OCI-M2 (cell line): ENCODE measurements around the gene SLC7A6OS.

Experiments used
- DNase-seq: peaks from one replicate; lab custom pipeline; 2025; ENCODE audit not compliant: unreplicated experiment; lab: John Stamatoyannopoulos, UW

Gene SLC7A6OS

GRCh38 chr16:68257906-68258800, 52.6 kb downstream of the SLC7A6OS start:
- no peak for DNase-seq

GRCh38 chr16:68257251-68257905, 53.4 kb downstream of the SLC7A6OS start:
- no peak for DNase-seq

GRCh38 chr16:68255712-68256111, 55.0 kb downstream of the SLC7A6OS start:
- no peak for DNase-seq

- DNase-seq: no peak
Measured at GRCh38 chr16:68253721-68254120, 57.0 kb downstream of the SLC7A6OS start.

- no peak for DNase-seq
Measured at GRCh38 chr16:68252383-68252782, 58.4 kb downstream of the SLC7A6OS start.

GRCh38 chr16:68251832-68252231, 58.9 kb downstream of the SLC7A6OS start:
- no peak for DNase-seq

GRCh38 chr16:68250951-68251350, 59.8 kb downstream of the SLC7A6OS start:
- DNase-seq: no peak

- no peak for DNase-seq
Measured at GRCh38 chr16:68249371-68249770, 61.4 kb downstream of the SLC7A6OS start.
